Measurements from ENCODE around the gene SALL4. TPM values are rescaled to one million over a fixed set of nuclear protein-coding genes. Genes with fewer than 3 reads are reported as not detected.
A peak's percentile ranks its signal among the peaks of the same experiment; 100 is the strongest.

Gene SALL4
- total RNA-seq, 1 experiment from 2014 or later, result 7.6 TPM

DNA sequence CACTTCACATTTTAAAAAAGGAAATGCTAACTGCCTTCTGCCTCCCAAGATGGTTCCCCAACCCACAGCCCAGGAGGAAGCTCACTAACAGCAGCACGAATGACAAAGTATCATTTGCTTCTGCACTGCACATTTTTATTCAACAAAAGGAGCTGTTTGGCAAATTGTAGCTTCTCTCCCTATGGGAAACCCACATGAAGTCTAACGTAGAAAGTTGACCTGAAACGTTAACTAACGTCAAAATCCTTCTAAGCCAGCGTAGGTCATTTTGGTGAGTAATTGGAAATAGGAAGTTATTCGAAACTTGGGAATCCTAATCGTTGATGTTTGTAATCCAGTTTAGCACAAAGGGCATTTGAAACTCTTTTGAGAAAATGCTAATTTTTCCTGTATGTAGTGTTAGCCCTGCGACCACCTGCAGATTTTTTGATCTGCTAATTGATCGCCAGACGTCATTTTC, 2.9 kb downstream of the SALL4 start:
- Mint-ChIP-seq H3K27ac (ENCODE audit: unreplicated experiment) (no peak overlapping the region), H3K36me3 (ENCODE audit: insufficient read depth, unreplicated experiment) (peaks cover 26% of the 10 kb centered on the region), H3K4me3 (ENCODE audit: low read depth, unreplicated experiment) (no peak overlapping the region), H3K4me1 (ENCODE audit: low read depth, unreplicated experiment) (peaks cover 33% of the 10 kb centered on the region), H3K9me3 (ENCODE audit: low read depth, unreplicated experiment) (no peaks in the 10 kb centered on the region), H3K27me3 (ENCODE audit: unreplicated experiment) (peaks cover 30% of the 10 kb centered on the region)
- CTCF ChIA-PET, result interaction anchor here (0.6 to 2.1 kb wide), 10 partner anchors 11 to 284 kb away, joined by 3 to 19 read pairs (median 4); no protein-coding TSS in a partner anchor
- TF ChIP-seq, protein P1, sequence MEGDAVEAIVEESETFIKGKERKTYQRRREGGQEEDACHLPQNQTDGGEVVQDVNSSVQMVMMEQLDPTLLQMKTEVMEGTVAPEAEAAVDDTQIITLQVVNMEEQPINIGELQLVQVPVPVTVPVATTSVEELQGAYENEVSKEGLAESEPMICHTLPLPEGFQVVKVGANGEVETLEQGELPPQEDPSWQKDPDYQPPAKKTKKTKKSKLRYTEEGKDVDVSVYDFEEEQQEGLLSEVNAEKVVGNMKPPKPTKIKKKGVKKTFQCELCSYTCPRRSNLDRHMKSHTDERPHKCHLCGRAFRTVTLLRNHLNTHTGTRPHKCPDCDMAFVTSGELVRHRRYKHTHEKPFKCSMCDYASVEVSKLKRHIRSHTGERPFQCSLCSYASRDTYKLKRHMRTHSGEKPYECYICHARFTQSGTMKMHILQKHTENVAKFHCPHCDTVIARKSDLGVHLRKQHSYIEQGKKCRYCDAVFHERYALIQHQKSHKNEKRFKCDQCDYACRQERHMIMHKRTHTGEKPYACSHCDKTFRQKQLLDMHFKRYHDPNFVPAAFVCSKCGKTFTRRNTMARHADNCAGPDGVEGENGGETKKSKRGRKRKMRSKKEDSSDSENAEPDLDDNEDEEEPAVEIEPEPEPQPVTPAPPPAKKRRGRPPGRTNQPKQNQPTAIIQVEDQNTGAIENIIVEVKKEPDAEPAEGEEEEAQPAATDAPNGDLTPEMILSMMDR (IDR thresholded peaks at IDR 0.05; ENCODE audit: unreplicated experiment), result no peak
- no peak for DNase-seq
- BruUV-seq (replicated peaks), result TSS peak; percentile 13
- intact Hi-C loops (cut with micrococcal nuclease; ENCODE audit: unreplicated experiment), result no loop called here

- Mint-ChIP-seq H3K27ac (ENCODE audit: unreplicated experiment) (no peak overlapping the region), H3K9me3 (ENCODE audit: low read depth, unreplicated experiment) (no peaks in the 10 kb centered on the region), H3K4me3 (ENCODE audit: low read depth, unreplicated experiment) (no peak overlapping the region), H3K36me3 (ENCODE audit: insufficient read depth, unreplicated experiment) (peaks cover 26% of the 10 kb centered on the region), H3K27me3 (ENCODE audit: unreplicated experiment) (peaks cover 24% of the 10 kb centered on the region), H3K4me1 (ENCODE audit: low read depth, unreplicated experiment) (peaks cover 33% of the 10 kb centered on the region)
- TF ChIP-seq, protein P1 (IDR thresholded peaks at IDR 0.05; ENCODE audit: unreplicated experiment), result no peak
- intact Hi-C loops (cut with micrococcal nuclease; ENCODE audit: unreplicated experiment), result no loop called here
- no peak for DNase-seq
- CTCF ChIA-PET, result interaction anchor here (0.6 to 1.4 kb wide), 3 partner anchors 17 to 431 kb away, joined by 3 to 6 read pairs (median 3); no protein-coding TSS in a partner anchor
- no TSS peak for BruUV-seq (replicated peaks)
These were observed 4.8 kb downstream of the SALL4 start for GRCh38 chr20:51797357-51798025.

GRCh38 chr20:51796340-51796739, 6.0 kb downstream of the SALL4 start:
- BruUV-seq (replicated peaks), result no TSS peak
- H3K27me3 Mint-ChIP-seq (ENCODE audit: unreplicated experiment), result peaks cover 12% of the 10 kb centered on the region
- H3K4me1 Mint-ChIP-seq (ENCODE audit: low read depth, unreplicated experiment), result peaks cover 23% of the 10 kb centered on the region
- H3K36me3 Mint-ChIP-seq (ENCODE audit: insufficient read depth, unreplicated experiment), result peaks cover 16% of the 10 kb centered on the region
- no peak overlapping the region for H3K27ac Mint-ChIP-seq (ENCODE audit: unreplicated experiment)
- intact Hi-C loops (cut with micrococcal nuclease; ENCODE audit: unreplicated experiment), result no loop called here
- CTCF ChIA-PET, result interaction anchor here (0.8 to 1.4 kb wide), 2 partner anchors 44 to 96 kb away, joined by 3 to 6 read pairs; no protein-coding TSS in a partner anchor
- TF ChIP-seq, protein P1 (IDR thresholded peaks at IDR 0.05; ENCODE audit: unreplicated experiment), result no peak
- no peaks in the 10 kb centered on the region for H3K9me3 Mint-ChIP-seq (ENCODE audit: low read depth, unreplicated experiment)
- no peak overlapping the region for H3K4me3 Mint-ChIP-seq (ENCODE audit: low read depth, unreplicated experiment)
- no peak for DNase-seq

- no peak for DNase-seq
- peaks cover 7% of the 10 kb centered on the region for H3K4me1 Mint-ChIP-seq (ENCODE audit: low read depth, unreplicated experiment)
These were observed 9.4 kb downstream of the SALL4 start for GRCh38 chr20:51792960-51793359.

More at GRCh38 chr20:51792960-51793359, 9.4 kb downstream of the SALL4 start:
- Mint-ChIP-seq H3K9me3 (ENCODE audit: low read depth, unreplicated experiment) (no peaks in the 10 kb centered on the region), H3K36me3 (ENCODE audit: insufficient read depth, unreplicated experiment) (no peaks in the 10 kb centered on the region), H3K4me3 (ENCODE audit: low read depth, unreplicated experiment) (no peak overlapping the region), H3K27ac (ENCODE audit: unreplicated experiment) (no peak overlapping the region), H3K27me3 (ENCODE audit: unreplicated experiment) (no peaks in the 10 kb centered on the region)
- CTCF ChIA-PET, result no interaction called here
- intact Hi-C loops (cut with micrococcal nuclease; ENCODE audit: unreplicated experiment), result no loop called here
- BruUV-seq (replicated peaks), result no TSS peak
- TF ChIP-seq, protein P1 (IDR thresholded peaks at IDR 0.05; ENCODE audit: unreplicated experiment), result no peak
